Astrocyte (in vitro differentiated cells and primary cell): ENCODE results near the gene DDIAS.

Experiments
- CTCF ChIP-seq: IDR thresholded peaks from 2 replicates; pipeline ENCODE4 v1.5.1; 2011; ENCODE audit warnings: low read depth, mild to moderate bottlenecking, inconsistent platforms, low read length, moderate library complexity; ENCODE audit not compliant: insufficient read depth
- EZH2 ChIP-seq: IDR thresholded peaks from 2 replicates; pipeline ENCODE4 v1.6.1; 2012; ENCODE audit warnings: mild to moderate bottlenecking, low read length, inconsistent platforms; ENCODE audit not compliant: insufficient read depth

DNA sequence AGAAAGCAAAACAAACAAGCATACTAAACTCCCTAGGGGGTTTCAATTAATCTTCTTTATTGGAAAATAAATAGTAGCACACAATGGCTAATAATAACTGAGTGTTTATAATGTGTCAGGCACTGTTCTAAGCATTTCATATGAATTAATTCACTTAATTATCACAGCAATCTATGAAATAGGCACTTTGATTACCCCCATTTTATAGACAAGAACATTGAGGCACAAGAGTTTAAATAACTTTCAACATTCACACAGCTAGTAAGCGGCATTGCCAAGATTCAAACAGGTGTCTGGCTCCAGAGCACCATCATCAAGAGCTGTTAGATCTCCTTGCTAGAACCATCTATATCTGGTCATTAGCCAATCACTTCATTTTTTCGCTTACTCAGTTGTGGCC, 44.4 kb upstream of the DDIAS start:
- no peak for TF ChIP-seq CTCF
- no peak for TF ChIP-seq EZH2
